GM21737 (cell line): Measurements from ENCODE around the gene C13orf42.

Experiments
- ATAC-seq: cut with Tn5 transposase; IDR thresholded peaks from one replicate; pipeline ENCODE4 v1.9.1; 2021; ENCODE audit warnings: mild to moderate bottlenecking, moderate library complexity; ENCODE audit not compliant: unreplicated experiment

C13orf42 gene

GRCh38 chr13:51111174-51111573 lies at the start of gene C13orf42:
C13orf42 (minus strand) TSS chr13:51111274; CDS start chr13:51111209, 65 bp downstream.
- no peak for ATAC-seq

- ATAC-seq: no peak
Observed at GRCh38 chr13:51158880-51159518, 47.9 kb upstream of the C13orf42 start.

- no peak for ATAC-seq
Observed at GRCh38 chr13:51158365-51158764, 47.3 kb upstream of the C13orf42 start.

GRCh38 chr13:51156648-51157047 lies 45.6 kb upstream of the C13orf42 start:
- no peak for ATAC-seq

GRCh38 chr13:51155776-51156515 lies 44.9 kb upstream of the C13orf42 start:
- ATAC-seq: no peak

- ATAC-seq: no peak
Observed at GRCh38 chr13:51155161-51155560, 44.1 kb upstream of the C13orf42 start.

- no peak for ATAC-seq
Observed at GRCh38 chr13:51154029-51154555, 43.0 kb upstream of the C13orf42 start.

GRCh38 chr13:51153527-51153926 lies 42.5 kb upstream of the C13orf42 start:
- no peak for ATAC-seq

GRCh38 chr13:51152701-51153100 lies 41.6 kb upstream of the C13orf42 start:
- no peak for ATAC-seq

GRCh38 chr13:51151463-51151862 lies 40.4 kb upstream of the C13orf42 start:
- no peak for ATAC-seq

- ATAC-seq: no peak
Observed at GRCh38 chr13:51148952-51149573, 38.0 kb upstream of the C13orf42 start.

- ATAC-seq: no peak
Observed at GRCh38 chr13:51148223-51148951, 37.3 kb upstream of the C13orf42 start.

GRCh38 chr13:51147732-51148131 lies 36.7 kb upstream of the C13orf42 start:
- ATAC-seq: no peak

- no peak for ATAC-seq
Observed at GRCh38 chr13:51146667-51147066, 35.6 kb upstream of the C13orf42 start.

- ATAC-seq: no peak
Observed at GRCh38 chr13:51137250-51137649, 26.2 kb upstream of the C13orf42 start.

GRCh38 chr13:51136276-51136980 lies 25.4 kb upstream of the C13orf42 start:
- no peak for ATAC-seq

GRCh38 chr13:51134763-51135365 lies 23.8 kb upstream of the C13orf42 start:
- no peak for ATAC-seq

GRCh38 chr13:51130348-51130747 lies 19.3 kb upstream of the C13orf42 start:
- no peak for ATAC-seq

- no peak for ATAC-seq
Observed at GRCh38 chr13:51125495-51126226, 14.6 kb upstream of the C13orf42 start.
